ENCODE data around the gene OSR1. TPM values are rescaled to one million over a fixed set of nuclear protein-coding genes. Genes with fewer than 3 reads are reported as not detected.

The OSR1 gene
- total and polyA plus RNA-seq, 2 experiments from 2014 or later, result 0.24 TPM; not detected in 1

- H3K27me3 ChIP-seq (ENCODE audit: insufficient read depth), result no peaks in the 10 kb centered on the region
- no peak overlapping the region for H3K27ac ChIP-seq (ENCODE audit: low read depth)
- Mint-ChIP-seq H3K27me3 (ENCODE audit: insufficient read depth, low read depth, poor library complexity) (no peaks in the 10 kb centered on the region), H3K27ac (no peak overlapping the region), H3K4me3 (no peak overlapping the region), H3K4me1 (peaks cover 8% of the 10 kb centered on the region; the same call in 2 of the 3 replicates), H3K36me3 (ENCODE audit: low read depth) (no peaks in the 10 kb centered on the region), H3K9me3 (no peaks in the 10 kb centered on the region)
- no peak for TF ChIP-seq NANOG (IDR thresholded peaks at IDR 0.05; ENCODE audit: borderline replicate concordance)
- no peak for TF ChIP-seq EZH2phosphoT487 (IDR thresholded peaks at IDR 0.05; ENCODE audit: unreplicated experiment)
- no peak for TF ChIP-seq ZNF331 (CRISPR knock-in tag; IDR thresholded peaks at IDR 0.05; ENCODE audit: low read depth)
- no peak for TF ChIP-seq JUNB (IDR thresholded peaks at IDR 0.05; ENCODE audit: unreplicated experiment)
- TF ChIP-seq, protein P1, sequence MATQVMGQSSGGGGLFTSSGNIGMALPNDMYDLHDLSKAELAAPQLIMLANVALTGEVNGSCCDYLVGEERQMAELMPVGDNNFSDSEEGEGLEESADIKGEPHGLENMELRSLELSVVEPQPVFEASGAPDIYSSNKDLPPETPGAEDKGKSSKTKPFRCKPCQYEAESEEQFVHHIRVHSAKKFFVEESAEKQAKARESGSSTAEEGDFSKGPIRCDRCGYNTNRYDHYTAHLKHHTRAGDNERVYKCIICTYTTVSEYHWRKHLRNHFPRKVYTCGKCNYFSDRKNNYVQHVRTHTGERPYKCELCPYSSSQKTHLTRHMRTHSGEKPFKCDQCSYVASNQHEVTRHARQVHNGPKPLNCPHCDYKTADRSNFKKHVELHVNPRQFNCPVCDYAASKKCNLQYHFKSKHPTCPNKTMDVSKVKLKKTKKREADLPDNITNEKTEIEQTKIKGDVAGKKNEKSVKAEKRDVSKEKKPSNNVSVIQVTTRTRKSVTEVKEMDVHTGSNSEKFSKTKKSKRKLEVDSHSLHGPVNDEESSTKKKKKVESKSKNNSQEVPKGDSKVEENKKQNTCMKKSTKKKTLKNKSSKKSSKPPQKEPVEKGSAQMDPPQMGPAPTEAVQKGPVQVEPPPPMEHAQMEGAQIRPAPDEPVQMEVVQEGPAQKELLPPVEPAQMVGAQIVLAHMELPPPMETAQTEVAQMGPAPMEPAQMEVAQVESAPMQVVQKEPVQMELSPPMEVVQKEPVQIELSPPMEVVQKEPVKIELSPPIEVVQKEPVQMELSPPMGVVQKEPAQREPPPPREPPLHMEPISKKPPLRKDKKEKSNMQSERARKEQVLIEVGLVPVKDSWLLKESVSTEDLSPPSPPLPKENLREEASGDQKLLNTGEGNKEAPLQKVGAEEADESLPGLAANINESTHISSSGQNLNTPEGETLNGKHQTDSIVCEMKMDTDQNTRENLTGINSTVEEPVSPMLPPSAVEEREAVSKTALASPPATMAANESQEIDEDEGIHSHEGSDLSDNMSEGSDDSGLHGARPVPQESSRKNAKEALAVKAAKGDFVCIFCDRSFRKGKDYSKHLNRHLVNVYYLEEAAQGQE (IDR thresholded peaks at IDR 0.05; ENCODE audit: unreplicated experiment), result no peak
- no peak for TF ChIP-seq EZH2 (IDR thresholded peaks at IDR 0.05; ENCODE audit: low read depth, unreplicated experiment)
- TF ChIP-seq CTCF (conservative IDR thresholded peaks at IDR 0.05; ENCODE audit: low read depth in 2 of 2), result no peak
- TF ChIP-seq CREB1 (CRISPR knock-in tag; IDR thresholded peaks at IDR 0.05; ENCODE audit: low read depth), result no peak
- no peak for TF ChIP-seq ZNF114 (CRISPR knock-in tag; IDR thresholded peaks at IDR 0.05)
- TF ChIP-seq POLR2AphosphoS5 (IDR thresholded peaks at IDR 0.05; ENCODE audit: low read depth), result no peak
- TF ChIP-seq ETS1 (IDR thresholded peaks at IDR 0.05), result no peak
- TF ChIP-seq STAT1 (IDR thresholded peaks at IDR 0.05; ENCODE audit: unreplicated experiment), result no peak
- TF ChIP-seq, protein P2, sequence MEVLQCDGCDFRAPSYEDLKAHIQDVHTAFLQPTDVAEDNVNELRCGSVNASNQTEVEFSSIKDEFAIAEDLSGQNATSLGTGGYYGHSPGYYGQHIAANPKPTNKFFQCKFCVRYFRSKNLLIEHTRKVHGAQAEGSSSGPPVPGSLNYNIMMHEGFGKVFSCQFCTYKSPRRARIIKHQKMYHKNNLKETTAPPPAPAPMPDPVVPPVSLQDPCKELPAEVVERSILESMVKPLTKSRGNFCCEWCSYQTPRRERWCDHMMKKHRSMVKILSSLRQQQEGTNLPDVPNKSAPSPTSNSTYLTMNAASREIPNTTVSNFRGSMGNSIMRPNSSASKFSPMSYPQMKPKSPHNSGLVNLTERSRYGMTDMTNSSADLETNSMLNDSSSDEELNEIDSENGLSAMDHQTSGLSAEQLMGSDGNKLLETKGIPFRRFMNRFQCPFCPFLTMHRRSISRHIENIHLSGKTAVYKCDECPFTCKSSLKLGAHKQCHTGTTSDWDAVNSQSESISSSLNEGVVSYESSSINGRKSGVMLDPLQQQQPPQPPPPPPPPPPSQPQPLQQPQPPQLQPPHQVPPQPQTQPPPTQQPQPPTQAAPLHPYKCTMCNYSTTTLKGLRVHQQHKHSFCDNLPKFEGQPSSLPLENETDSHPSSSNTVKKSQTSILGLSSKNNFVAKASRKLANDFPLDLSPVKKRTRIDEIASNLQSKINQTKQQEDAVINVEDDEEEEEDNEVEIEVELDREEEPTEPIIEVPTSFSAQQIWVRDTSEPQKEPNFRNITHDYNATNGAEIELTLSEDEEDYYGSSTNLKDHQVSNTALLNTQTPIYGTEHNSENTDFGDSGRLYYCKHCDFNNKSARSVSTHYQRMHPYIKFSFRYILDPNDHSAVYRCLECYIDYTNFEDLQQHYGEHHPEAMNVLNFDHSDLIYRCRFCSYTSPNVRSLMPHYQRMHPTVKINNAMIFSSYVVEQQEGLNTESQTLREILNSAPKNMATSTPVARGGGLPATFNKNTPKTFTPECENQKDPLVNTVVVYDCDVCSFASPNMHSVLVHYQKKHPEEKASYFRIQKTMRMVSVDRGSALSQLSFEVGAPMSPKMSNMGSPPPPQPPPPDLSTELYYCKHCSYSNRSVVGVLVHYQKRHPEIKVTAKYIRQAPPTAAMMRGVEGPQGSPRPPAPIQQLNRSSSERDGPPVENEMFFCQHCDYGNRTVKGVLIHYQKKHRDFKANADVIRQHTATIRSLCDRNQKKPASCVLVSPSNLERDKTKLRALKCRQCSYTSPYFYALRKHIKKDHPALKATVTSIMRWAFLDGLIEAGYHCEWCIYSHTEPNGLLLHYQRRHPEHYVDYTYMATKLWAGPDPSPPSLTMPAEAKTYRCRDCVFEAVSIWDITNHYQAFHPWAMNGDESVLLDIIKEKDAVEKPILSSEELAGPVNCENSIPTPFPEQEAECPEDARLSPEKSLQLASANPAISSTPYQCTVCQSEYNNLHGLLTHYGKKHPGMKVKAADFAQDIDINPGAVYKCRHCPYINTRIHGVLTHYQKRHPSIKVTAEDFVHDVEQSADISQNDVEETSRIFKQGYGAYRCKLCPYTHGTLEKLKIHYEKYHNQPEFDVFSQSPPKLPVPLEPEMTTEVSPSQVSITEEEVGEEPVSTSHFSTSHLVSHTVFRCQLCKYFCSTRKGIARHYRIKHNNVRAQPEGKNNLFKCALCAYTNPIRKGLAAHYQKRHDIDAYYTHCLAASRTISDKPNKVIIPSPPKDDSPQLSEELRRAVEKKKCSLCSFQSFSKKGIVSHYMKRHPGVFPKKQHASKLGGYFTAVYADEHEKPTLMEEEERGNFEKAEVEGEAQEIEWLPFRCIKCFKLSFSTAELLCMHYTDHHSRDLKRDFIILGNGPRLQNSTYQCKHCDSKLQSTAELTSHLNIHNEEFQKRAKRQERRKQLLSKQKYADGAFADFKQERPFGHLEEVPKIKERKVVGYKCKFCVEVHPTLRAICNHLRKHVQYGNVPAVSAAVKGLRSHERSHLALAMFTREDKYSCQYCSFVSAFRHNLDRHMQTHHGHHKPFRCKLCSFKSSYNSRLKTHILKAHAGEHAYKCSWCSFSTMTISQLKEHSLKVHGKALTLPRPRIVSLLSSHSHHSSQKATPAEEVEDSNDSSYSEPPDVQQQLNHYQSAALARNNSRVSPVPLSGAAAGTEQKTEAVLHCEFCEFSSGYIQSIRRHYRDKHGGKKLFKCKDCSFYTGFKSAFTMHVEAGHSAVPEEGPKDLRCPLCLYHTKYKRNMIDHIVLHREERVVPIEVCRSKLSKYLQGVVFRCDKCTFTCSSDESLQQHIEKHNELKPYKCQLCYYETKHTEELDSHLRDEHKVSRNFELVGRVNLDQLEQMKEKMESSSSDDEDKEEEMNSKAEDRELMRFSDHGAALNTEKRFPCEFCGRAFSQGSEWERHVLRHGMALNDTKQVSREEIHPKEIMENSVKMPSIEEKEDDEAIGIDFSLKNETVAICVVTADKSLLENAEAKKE (CRISPR knock-in tag; IDR thresholded peaks at IDR 0.05), result no peak
- H3K4me1 ChIP-seq (ENCODE audit: insufficient read depth), result peaks cover 5% of the 10 kb centered on the region; the same call in 1 of the 2 replicates
- H3K79me2 ChIP-seq (replicated peaks; ENCODE audit: insufficient read depth), result no peaks in the 10 kb centered on the region
- no peak overlapping the region for H3K4me2 ChIP-seq
- no peak overlapping the region for H2AFZ ChIP-seq
- H4K20me1 ChIP-seq (replicated peaks; ENCODE audit: insufficient read depth), result no peaks in the 10 kb centered on the region
- no peak for DNase-seq (ENCODE audit: low spot score)
- H3K4me3 ChIP-seq, result no peak overlapping the region
- no peaks in the 10 kb centered on the region for H3K9me2 ChIP-seq (ENCODE audit: insufficient read depth)
- no peak for ATAC-seq
- no peaks in the 10 kb centered on the region for H3K36me3 ChIP-seq (ENCODE audit: insufficient read depth)
- no peaks in the 10 kb centered on the region for H3F3A ChIP-seq (replicated peaks; ENCODE audit: low read depth)
Observed at GRCh38 chr2:19403785-19404184, 45.4 kb upstream of the OSR1 start.

Measured in GM23338 (cell line).